Measurements from ENCODE around the gene DAPK1.

The DAPK1 gene

DNA sequence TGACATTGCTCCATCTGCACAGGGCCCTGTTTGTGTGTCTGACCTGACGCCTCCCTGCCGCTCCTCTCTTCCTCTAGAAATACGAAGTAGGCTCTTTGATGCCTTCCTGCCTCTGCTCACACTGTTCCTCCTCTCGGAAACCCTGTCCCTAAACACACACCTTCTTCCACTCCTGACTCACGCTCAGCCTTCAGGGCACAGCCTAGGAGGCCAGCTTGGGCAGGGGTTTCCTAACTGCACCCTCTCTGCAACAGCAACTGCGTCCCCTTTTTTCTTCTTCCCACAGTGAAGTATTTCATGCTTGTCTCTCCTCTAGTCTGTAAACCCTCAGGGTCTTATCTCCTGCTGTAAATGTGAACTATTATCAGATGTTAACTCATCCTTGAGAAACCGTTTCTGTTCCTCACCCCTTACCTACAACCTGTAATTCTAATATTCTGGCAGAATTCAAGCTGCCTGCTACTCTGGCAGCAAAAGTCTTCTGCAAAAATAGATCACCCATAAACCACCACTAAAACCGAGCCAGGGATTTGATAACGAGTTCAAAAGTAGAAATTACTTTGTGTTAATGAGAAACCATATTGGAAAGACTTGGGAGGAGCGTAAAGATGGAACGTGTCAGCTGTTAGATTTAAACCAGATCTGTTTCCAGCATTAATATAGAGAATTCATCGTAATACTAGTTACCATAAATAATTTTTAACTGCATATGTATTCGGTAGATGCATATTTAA is 100.2 kb downstream of the DAPK1 start:
- DNase-seq: no peak

DNA sequence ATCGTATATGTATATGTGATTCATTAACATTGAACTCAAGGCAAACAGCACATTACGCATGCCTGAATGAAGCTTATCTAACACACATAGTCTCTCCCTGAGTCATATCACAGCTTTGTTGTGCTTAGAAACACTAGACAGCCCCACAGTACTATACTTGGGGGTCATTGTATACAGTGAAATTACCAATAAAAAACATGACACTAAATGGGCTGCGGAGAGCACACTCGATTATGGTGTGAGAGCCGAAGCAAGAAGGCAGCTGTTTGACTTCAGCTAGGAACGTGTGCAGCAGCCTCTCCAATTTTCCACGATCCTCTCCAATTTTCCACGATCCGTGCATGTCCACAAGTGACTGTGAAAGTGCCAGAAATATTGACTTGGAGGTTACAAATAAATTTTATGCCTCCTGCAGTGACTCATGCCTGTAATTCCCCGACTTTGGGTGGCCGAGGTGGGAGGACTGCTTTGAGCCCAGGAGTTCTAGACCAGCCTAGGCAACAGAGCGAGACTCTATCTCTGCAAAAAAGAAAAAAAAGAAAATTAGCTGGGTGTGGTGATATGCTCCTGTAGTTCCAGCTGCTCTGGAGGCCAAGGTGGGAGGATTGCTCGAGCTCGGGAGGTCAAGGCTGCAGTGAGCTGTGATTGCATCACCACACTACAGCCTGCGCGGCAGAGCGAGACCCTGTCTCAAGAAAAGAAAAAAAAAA is 102.4 kb downstream of the DAPK1 start:
- no peak for DNase-seq

DNA sequence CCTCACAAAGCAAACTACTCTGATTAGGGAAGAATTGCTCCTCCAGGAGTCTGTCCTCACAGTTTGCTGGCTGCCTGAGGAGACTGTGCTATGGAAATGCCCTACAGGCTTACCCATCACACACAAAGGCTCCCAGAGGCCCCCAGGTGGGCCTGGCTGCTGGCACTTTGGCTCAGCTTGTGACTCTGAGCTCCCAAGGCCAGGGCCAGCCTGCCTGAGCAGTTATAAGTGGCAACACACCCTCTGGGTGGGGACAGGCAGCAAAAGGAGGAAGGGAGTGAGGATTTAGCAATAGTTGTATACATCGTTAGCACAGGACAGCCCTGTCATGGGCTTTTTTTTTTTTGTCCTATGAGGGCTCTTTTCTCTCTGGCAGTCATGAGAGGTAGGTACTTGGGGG is 103.5 kb downstream of the DAPK1 start:
- no peak for DNase-seq

DNA sequence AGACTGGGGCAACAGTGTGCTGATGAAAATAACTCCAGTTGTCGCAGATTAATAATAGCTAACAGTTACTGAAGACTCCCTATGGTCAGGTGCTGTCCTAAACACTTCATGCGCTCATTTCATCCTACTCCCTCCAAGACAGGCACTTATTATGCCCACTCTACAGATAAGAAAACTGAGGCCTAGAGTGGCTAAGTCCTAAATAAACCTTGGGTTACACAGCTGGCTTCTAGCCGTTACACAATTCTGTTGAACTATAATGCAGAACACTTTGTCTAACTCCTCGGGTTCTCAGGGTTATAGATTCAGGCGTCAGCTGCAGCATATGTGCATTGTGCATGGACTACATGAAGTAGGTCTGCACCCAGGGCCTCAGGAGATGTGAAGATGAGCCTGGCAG is 103.9 kb downstream of the DAPK1 start:
- no peak for DNase-seq

DNA sequence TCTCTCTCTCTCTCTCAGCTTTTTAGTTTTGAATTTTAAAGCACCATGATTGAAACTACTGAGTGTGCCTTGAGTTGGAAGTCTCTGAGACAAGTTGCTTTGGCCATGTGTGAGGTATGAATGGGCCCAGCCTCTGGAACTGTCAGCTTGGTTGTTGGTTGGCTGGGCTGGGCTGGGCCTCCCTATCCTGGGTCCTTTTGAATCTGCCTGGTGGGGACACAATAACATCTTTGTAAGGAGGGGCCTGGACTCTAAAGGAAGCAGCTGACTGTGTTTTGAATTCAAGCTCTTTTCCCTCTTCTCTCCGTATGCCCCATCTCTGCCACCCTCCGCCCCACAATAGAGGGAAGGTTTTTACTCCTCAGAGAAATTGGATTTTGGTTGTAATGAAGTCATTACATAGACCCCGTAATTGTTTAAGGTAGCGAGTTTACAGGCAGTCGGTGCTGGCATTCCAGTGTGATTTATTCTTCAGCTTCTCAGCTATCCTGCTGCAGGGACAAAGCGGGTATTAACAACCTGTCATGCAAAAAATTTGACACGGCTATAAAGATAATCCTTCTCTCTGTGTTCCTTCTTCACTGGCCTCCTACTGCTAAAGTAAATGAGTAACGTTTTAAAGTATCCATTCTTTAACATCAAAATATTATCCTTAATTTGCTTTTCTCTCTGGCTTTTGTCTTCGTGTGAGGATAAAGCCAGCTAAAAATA is 105.4 kb downstream of the DAPK1 start:
- DNase-seq: no peak

DNA sequence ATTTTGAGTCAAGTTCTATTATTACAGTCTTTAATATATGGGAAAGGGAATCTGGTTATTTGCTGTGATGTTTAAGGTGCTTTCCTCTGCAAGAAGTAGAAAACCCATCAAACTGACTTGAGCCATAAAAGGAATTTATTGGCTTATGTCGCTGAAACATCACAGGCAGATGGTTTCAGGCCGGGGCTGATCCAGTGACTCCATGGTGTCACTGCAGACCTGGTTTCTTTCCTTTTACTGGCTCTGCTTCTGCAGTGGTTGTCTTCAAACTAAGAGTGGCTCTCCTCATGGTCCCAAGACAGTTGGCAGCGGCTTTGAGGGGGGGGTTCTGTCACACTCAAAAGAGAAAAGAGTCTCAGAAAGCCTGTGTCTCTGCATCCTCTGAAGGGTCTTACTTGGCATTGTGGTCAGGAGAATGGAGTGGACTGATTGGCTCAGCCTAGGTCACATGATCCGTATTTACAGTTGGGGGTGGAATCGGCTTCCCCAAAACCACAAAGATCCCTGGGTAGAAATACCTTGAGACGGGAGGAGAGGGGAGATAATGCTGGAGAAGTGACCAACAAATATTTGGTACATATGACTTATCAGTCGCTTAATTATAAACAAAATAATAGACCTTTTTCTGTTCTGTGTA is 106.3 kb downstream of the DAPK1 start:
- DNase-seq: no peak

DNA sequence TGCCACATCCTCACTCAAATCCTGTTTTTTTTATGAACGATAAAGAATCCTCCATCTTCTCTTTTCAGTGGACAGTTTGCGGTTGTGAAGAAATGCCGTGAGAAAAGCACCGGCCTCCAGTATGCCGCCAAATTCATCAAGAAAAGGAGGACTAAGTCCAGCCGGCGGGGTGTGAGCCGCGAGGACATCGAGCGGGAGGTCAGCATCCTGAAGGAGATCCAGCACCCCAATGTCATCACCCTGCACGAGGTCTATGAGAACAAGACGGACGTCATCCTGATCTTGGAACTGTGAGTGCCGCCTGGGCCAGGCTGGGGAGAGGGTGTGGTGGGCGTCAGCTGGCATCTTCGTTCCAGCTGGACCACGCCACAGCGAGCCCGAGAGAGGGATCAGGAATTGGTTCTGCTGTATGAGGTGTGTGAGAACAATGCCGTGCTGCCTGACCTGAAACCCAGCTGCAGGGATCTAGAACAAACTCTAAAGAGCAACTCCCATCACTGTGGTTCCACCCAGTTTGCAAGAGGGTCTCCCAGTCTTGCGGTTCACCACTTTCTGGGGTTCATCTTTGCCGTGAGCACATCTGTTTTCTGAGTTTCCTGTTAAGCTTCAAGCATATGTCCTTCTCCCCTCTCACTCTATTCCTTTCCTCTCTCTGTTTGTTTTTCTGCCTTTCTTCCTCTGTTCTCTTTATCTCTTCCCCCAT is 107.4 kb downstream of the DAPK1 start:
- DNase-seq: no peak

DNA sequence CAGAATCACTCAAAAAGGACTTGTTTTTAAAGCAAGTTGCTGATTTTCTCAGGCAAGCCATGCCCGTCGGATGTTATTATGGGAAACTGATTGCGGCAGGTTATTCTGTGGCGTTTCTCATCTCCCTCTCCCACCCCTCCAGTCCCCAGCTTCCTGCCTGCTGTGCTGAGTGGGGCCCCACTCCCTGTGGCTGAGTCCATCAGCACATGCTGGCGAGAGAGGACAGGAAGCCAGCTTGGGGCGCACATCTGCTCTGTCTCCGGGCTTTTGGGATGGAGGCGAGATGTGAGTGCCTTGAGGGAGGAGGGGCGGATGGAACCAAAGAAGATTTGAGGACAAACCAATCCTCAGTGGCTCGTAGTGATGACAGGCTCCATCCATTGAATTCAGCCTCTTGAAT is 108.0 kb downstream of the DAPK1 start:
- DNase-seq: no peak

DNA sequence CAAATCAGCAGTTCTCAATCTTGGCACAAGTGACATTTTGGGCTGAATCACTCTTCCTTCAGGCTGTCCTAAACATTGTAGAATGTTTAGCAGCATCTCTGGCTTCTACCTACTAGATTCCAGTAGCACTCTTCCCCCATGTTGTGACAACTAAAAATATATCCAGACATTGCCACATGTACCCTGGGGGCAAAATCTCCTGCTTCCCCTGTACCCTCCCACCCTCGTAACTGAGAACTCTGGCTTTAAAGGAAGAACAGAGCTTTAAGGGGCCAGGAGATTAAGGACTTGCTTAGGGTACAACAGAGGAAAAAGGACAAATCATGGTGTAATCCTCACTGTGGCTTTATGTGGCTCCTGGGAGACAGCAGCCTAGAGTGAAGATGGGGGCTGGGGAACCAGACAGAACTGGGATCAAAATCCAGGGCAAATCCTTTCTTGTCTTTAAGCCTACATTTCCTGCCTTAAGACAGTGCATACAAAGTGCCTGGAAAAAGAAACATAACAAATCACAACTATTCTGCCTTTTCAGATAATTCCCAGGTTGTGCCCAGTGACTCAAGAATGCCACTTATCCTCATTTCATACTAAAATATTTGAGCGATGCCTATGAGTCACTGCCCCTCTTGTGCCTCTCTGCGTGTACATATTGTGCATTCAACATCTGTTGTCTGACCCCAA is 109.3 kb downstream of the DAPK1 start:
- DNase-seq: no peak

DNA sequence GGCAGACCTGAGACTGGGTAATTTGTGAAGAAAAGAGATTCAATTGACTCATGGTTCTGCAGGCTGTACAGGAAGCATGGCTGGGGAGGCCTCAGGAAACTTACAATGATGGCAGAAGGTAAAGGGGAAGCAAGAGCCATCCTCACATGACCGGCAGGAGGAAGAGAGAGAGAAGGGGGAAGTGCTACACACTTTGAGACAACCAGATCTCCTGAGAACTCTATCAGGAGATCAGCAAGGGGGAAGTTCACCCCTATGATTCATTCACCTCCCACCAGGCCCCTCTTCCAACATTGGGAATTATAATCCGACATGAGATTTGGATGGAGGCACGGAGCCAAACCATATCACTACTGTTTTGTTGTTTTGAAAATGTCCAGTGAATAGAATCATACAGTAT is 110.2 kb downstream of the DAPK1 start:
- DNase-seq: no peak

DNA sequence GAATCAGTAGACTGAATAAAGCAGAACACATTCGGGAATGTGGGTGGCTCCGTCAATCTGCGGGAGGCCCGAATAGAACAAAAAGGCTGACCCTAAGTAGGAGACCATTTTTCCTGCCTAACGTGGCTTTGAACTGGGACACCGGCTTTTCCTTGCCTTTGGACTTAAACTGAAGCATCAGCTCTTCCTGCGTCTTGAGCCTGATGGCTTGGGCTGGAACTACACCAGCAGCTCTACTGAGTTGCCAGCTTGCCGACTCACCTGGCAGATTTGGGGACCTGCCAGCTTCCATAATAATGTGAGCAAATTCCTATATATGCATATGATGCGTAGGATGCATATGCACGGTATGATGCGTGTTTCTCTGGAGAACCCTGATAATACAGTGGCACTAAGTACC is 111.3 kb downstream of the DAPK1 start:
- DNase-seq: no peak

DNA sequence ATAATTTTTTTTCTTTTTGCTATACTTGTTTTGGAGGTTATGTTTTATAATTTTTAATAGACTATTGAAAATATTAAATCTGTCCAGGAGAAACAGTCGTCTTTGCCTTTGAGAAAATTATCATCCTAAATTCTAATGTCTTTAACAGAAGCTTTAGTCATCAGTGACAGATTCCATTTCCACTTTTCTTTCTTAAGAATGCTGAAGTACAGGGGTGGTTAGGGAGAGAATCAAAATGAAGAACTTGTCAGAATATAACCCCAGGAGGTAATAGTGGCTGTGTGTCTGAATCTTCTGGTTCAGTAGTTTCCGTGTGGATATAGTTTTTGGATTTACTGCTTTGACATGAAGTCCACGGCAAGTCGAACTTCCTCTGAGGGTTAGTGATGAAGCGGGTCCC is 111.8 kb downstream of the DAPK1 start:
- no peak for DNase-seq

DNA sequence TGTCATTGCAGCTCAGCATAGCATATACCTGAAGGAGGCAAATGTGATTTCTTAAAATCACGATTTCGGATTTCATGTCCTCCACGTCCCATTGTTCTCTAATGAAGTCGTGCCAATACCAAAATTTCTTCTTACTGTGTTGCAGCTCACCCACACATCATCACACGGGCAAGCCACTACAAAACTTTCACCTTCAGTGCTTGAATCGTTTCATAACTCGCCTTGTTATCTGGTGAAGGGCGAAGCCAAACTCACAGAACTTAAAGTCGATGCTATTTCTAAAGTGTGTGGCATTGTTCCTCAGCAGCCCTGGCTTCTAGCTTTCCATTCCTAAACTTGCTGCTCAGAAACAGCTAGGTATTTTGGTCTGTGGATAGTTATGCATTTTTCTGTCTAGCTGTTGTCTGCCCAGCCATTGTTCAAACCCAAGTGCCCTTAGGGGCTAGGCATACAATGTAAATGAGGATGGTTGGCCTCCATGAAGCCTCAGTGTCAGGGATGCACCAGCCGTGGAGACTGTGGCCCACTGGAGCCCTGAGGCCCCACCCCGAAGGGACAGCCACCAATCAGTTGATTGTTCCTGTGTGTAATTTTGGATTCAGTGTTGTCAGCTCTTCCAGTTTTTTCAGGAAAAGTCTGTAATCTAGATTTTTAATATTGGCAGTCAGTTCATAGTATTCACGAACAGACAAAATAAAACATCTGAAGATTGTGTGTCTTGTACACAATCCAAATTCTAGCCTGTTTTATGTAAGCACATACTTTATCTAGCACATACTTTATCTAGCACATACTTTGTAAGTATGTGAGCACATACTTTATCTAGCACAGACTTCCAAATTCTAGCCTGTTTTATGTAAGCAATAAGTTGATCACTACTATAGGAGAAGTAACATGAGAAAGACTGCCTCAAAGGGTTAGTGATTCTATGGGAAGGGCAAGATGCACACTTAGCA is 112.8 kb downstream of the DAPK1 start:
- no peak for DNase-seq

DNA sequence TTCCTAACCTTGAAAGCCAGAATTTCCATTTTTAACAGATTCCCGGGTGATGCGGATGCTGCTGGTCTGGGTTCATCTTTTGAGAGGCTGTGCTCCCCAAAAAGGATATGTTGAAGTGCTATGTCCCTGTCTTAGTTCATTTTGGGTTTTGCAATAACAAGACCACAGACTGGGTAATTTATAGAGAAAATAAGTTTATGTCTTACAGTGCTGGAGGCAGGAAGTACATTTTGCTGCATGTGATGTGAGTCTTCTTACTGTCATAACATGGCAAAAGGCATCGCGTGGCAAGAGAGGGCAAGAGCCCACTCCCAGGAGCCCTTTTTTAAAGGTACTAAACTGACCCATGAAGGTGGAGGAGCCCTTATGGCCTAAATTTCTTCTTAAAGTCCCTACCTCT is 114.1 kb downstream of the DAPK1 start:
- no peak for DNase-seq

DNA sequence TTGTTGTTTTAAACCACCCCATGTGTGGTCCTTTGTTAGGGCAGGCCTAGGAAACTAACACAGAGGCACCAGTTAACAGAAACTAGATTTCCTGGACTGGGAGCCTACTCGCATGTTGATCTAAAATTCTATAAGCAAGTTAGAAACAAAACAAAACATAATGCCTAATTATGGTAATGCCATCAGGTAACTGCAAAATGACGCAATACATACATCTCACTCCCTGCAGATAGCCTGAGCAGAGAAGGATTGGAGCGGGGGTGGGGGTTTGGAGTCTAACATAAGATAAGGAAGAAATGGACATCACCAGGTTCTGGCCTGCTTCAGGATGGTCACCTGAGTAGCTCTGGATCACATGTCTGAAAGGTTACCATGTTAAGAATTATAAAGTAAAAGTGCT is 114.9 kb downstream of the DAPK1 start:
- no peak for DNase-seq

DNA sequence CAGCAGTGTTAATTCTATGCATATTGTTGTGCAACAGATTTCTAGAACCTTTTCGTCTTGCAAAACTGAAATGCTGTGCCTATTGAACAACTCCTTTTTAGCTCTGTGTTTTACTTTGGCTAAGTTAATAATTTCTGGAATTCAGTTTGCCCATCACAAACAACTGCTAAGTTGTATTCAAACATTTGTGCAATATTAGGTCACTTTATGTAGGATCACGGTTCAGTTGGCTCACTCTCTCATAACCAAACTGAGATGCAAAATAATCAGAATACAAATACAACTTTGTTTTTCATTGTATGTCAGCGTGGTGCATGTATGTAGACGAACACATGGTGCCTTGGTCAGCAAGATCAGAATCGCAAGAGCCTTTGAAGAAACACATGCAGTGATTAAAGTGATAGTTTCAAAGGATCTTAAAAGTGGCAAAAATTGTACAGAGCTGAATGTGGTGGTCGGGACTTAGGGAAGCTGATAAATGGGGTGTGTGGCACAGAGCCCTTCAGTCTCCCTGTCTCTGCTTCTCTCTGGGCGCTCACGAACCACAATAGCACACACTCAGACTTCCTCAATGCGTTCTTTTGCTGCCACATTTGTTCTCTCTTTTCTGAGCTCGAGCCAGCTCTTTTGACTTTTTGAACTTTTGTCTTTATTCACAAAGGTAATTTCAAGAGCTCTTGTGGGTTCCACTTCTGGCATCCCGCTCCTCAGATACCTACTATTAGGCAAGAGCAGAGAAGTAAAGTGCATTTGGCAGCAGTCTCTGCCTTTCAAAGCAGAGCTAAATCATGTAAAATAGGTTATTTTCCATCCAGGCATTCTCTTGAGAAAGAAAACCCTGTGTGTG is 115.8 kb downstream of the DAPK1 start:
- DNase-seq: no peak

DNA sequence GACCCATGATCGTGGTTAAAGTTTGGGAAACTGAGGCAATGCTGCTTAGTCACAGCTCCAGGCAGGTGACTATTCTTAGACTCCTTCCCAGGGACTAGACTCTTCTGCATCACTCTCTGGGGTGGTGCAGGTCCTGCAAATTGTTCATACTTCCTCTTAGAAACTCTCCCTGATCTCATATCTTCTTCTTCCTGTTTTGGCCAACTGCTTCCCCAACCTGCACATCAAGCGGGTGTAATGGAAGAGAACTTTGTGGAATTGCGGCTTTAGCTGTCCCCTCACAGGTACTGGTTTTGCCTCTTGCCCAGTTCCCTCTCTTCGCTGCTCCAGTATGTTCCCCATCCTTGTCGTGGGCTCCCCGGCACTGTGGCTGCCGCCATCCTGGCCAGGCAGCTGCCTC is 116.7 kb downstream of the DAPK1 start:
- DNase-seq: no peak

DNA sequence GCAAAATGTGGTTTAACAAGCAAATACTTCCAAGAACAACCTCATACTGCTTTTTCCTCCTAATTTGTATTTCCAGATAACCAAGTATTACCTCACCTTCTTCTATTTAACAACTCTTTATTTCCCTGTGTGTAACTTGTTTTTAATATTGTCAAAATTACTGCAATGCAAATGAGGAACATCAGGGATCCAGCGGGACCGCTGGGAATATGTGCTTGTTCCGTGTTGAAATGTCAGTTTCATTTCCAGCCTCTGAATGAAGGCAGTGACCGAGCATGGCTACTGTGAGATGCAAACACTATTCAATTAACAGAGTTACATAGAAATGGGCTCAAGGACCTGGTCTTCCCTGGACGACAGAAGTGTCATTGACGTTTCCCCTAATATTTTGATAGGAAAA is 117.5 kb downstream of the DAPK1 start:
- no peak for DNase-seq

DNA sequence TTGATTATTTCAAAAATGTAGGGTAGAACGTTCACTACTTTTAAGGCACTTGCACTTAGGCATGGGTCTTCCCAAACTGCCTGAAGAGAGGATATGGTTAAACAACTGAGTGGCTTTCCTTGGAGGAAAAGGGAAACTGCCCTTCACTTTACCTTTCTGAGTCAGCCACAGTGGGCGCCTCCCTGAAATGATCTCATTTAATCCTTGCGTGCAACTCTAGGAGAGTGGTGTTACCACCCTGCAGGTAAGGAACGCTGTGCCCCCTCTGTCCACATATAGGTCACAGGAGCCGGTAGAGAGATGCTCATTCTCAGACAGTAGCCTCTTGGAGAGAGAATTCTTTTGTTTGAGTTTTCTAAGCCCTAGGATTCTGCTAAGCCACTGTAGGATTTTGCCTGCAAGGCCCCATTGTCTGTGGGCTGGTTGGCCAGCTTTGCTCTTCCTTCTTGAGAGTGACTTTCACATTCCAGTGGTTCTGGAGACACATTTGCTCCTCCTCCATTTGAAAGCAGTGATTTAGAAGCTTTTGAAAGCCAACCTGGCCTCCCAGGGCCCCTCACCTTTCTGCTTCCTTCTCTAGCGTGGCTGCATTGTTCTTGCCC is 118.0 kb downstream of the DAPK1 start:
- no peak for DNase-seq

DNA sequence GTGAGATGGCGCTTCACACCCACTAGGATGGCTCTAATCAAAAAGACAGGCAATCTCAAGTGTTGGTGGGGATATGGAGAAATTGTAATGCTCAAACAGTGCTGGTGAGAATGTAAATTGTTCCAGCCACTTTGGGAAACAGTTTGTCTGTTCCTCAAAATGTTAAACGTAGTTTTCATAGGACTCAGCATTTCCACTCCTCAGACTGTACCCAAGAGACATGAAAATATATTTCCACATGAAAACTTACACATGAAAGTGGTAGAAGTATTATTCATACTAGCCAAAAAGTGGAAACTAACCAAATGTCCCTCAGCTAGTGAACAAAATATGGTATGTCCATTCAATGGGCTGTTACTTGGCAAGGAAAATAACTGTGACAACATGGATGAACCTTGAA is 120.6 kb downstream of the DAPK1 start:
- no peak for DNase-seq

Measured in NCI-H2107 (cell line).